Mucosa of rectum (tissue), 2 donors: ENCODE results near the gene SSBP4.
A peak's percentile ranks its signal among the peaks of the same experiment; 100 is the strongest.

Experiments
- H3K27ac ChIP-seq, 2 donors: one replicate each; pipeline ENCODE4 v1.7.0; 2013; ENCODE audit warnings: inconsistent platforms in 2 of 2, low read depth in 2 of 2, low read length in 2 of 2
- H3K27me3 ChIP-seq, 2 donors: one replicate each; pipeline ENCODE4 v1.7.0; 2013; ENCODE audit warnings: low read length in 2 of 2; ENCODE audit not compliant: control insufficient read depth in 2 of 2, insufficient read depth in 2 of 2
- H3K36me3 ChIP-seq, 2 donors: one replicate each; pipeline ENCODE4 v1.7.0; 2013; ENCODE audit warnings: low read length in 2 of 2; ENCODE audit not compliant: control insufficient read depth in 2 of 2, insufficient read depth in 2 of 2
- H3K4me1 ChIP-seq, 2 donors: one replicate each; pipeline ENCODE4 v1.7.0; 2013; ENCODE audit warnings: low read length in 2 of 2, mild to moderate bottlenecking in 1 of 2; ENCODE audit not compliant: control insufficient read depth in 2 of 2, insufficient read depth in 2 of 2
- H3K4me3 ChIP-seq, 2 donors: one replicate each; pipeline ENCODE4 v1.7.0; 2013; ENCODE audit warnings: low read length in 2 of 2
- H3K9ac ChIP-seq, 2 donors: one replicate each; pipeline ENCODE4 v1.7.0; 2013; ENCODE audit warnings: low read length in 2 of 2, low read depth in 1 of 2, mild to moderate bottlenecking in 1 of 2
- H3K9me3 ChIP-seq, 2 donors: one replicate each; pipeline ENCODE4 v1.7.0; 2013; ENCODE audit warnings: low read length in 2 of 2; ENCODE audit not compliant: control insufficient read depth in 2 of 2
- donor health status: healthy.
- donor health status: Normal muscosa, but diverticular disease.

Gene SSBP4

GRCh38 chr19:18468517-18468916 lies 49.3 kb downstream of the SSBP4 start:
- Histone ChIP-seq H3K27me3 (no peaks in the 10 kb centered on the region), H3K9ac (no peak overlapping the region), H3K36me3 (peaks cover 12 to 20% of the 10 kb centered on the region in 2 donors), H3K4me3 (no peak overlapping the region), H3K27ac (no peak overlapping the region), H3K4me1 (peaks cover 17 to 24% of the 10 kb centered on the region in 2 donors), H3K9me3 (no peaks in the 10 kb centered on the region)

- no peaks in the 10 kb centered on the region for H3K27me3 ChIP-seq
- H3K27ac ChIP-seq, result no peak overlapping the region
- no peak overlapping the region for H3K9ac ChIP-seq
- H3K9me3 ChIP-seq, result no peaks in the 10 kb centered on the region
- H3K4me3 ChIP-seq, result no peak overlapping the region
- peaks cover 22 to 25% of the 10 kb centered on the region in 2 donors for H3K4me1 ChIP-seq
- H3K36me3 ChIP-seq, result peaks cover 12 to 20% of the 10 kb centered on the region in 2 donors
Measured at GRCh38 chr19:18469069-18469846, 50.1 kb downstream of the SSBP4 start.

GRCh38 chr19:18470787-18471186 lies 51.6 kb downstream of the SSBP4 start:
- Histone ChIP-seq H3K27ac (no peak overlapping the region), H3K36me3 (peaks cover 10 to 13% of the 10 kb centered on the region in 2 donors), H3K9me3 (no peaks in the 10 kb centered on the region), H3K4me3 (no peak overlapping the region), H3K27me3 (no peaks in the 10 kb centered on the region), H3K4me1 (peaks cover 22 to 23% of the 10 kb centered on the region in 2 donors), H3K9ac (no peak overlapping the region)

- no peaks in the 10 kb centered on the region for H3K27me3 ChIP-seq
- peaks cover 30 to 35% of the 10 kb centered on the region in 2 donors for H3K4me1 ChIP-seq
- H3K36me3 ChIP-seq, result peaks cover 10 to 13% of the 10 kb centered on the region in 2 donors
- peak overlapping the region; percentile 48 to 53 for H3K27ac ChIP-seq
- no peak overlapping the region for H3K9ac ChIP-seq
- H3K9me3 ChIP-seq, result no peaks in the 10 kb centered on the region
- H3K4me3 ChIP-seq, result no peak overlapping the region
Measured at GRCh38 chr19:18473003-18473705, 54.0 kb downstream of the SSBP4 start.

GRCh38 chr19:18473706-18474087 lies 54.5 kb downstream of the SSBP4 start:
- Histone ChIP-seq H3K9ac (no peak overlapping the region), H3K9me3 (no peaks in the 10 kb centered on the region), H3K4me1 (peaks cover 32 to 37% of the 10 kb centered on the region in 2 donors), H3K36me3 (peaks cover 10 to 13% of the 10 kb centered on the region in 2 donors), H3K27ac (peak overlapping the region; percentile 48 to 53), H3K27me3 (no peaks in the 10 kb centered on the region), H3K4me3 (no peak overlapping the region)

- no peaks in the 10 kb centered on the region for H3K9me3 ChIP-seq
- peaks cover 37 to 41% of the 10 kb centered on the region in 2 donors for H3K4me1 ChIP-seq
- no peak overlapping the region for H3K4me3 ChIP-seq
- H3K27me3 ChIP-seq, result no peaks in the 10 kb centered on the region
- no peak overlapping the region for H3K9ac ChIP-seq
- peak overlapping the region in 1 of 2 donors; percentile 43 for H3K27ac ChIP-seq
- H3K36me3 ChIP-seq, result peaks cover 10 to 13% of the 10 kb centered on the region in 2 donors
Measured at GRCh38 chr19:18474366-18474887, 55.2 kb downstream of the SSBP4 start.

GRCh38 chr19:18475004-18475453 lies 55.8 kb downstream of the SSBP4 start:
- no peak overlapping the region for H3K9ac ChIP-seq
- peaks cover 40 to 45% of the 10 kb centered on the region in 2 donors for H3K4me1 ChIP-seq
- H3K27me3 ChIP-seq, result no peaks in the 10 kb centered on the region
- peak overlapping the region in 1 of 2 donors; percentile 43 for H3K27ac ChIP-seq
- H3K36me3 ChIP-seq, result peaks cover 10 to 13% of the 10 kb centered on the region in 2 donors
- no peaks in the 10 kb centered on the region for H3K9me3 ChIP-seq
- H3K4me3 ChIP-seq, result no peak overlapping the region

- H3K4me1 ChIP-seq, result peaks cover 47 to 50% of the 10 kb centered on the region in 2 donors
- H3K27ac ChIP-seq, result peak overlapping the region in 1 of 2 donors; percentile 9
- peaks cover 7 to 8% of the 10 kb centered on the region in 2 donors for H3K36me3 ChIP-seq
- no peaks in the 10 kb centered on the region for H3K9me3 ChIP-seq
- no peaks in the 10 kb centered on the region for H3K27me3 ChIP-seq
- no peak overlapping the region for H3K4me3 ChIP-seq
- no peak overlapping the region for H3K9ac ChIP-seq
Measured at GRCh38 chr19:18475762-18476331, 56.6 kb downstream of the SSBP4 start.

- peaks cover 4 to 6% of the 10 kb centered on the region in 2 donors for H3K36me3 ChIP-seq
- no peak overlapping the region for H3K9ac ChIP-seq
- no peaks in the 10 kb centered on the region for H3K27me3 ChIP-seq
- no peak overlapping the region for H3K27ac ChIP-seq
- H3K4me1 ChIP-seq, result peaks cover 47 to 50% of the 10 kb centered on the region in 2 donors
- no peak overlapping the region for H3K4me3 ChIP-seq
- H3K9me3 ChIP-seq, result no peaks in the 10 kb centered on the region
Measured at GRCh38 chr19:18476507-18477041, 57.4 kb downstream of the SSBP4 start.
